ENCODE data around the gene HBM.
"Not testable (repeated sequence)": the region's sequence is repeated elsewhere in the genome, so short reads cannot be mapped to it uniquely, and the experiment has no call there.

DNA sequence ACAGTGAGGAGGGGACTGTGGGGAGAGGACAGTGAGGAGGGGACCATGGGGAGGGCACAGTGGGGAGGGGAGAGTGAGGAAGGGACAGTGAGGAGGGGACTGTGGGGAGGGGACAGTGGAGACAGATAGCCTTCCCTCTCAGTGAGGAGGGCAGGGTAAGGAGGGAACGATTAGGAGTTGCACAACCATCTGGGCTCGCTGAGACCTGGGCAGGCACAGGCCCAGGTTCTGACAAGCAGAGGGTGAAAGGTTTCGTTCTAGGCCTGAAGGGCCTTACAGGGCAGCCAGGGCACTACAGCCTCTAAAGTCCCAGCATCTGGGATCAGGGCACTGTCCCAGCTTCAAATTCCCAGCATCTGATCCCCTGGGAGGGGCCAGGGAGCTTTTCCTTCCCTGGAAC lies 2.1 kb upstream of the HBM start:
- TF ChIP-seq POLR2AphosphoS5 (IDR thresholded peaks at IDR 0.05; ENCODE audit: insufficient read depth in 1 of 2, low read depth in 1 of 2), result not testable (repeated sequence)
- TF ChIP-seq, protein P1, sequence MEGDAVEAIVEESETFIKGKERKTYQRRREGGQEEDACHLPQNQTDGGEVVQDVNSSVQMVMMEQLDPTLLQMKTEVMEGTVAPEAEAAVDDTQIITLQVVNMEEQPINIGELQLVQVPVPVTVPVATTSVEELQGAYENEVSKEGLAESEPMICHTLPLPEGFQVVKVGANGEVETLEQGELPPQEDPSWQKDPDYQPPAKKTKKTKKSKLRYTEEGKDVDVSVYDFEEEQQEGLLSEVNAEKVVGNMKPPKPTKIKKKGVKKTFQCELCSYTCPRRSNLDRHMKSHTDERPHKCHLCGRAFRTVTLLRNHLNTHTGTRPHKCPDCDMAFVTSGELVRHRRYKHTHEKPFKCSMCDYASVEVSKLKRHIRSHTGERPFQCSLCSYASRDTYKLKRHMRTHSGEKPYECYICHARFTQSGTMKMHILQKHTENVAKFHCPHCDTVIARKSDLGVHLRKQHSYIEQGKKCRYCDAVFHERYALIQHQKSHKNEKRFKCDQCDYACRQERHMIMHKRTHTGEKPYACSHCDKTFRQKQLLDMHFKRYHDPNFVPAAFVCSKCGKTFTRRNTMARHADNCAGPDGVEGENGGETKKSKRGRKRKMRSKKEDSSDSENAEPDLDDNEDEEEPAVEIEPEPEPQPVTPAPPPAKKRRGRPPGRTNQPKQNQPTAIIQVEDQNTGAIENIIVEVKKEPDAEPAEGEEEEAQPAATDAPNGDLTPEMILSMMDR (IDR thresholded peaks at IDR 0.05), result not testable (repeated sequence)

All from vagina (tissue), 2 donors.